PC-9 (cell line): ENCODE results near the gene TAC4. TPM values are rescaled to one million over a fixed set of nuclear protein-coding genes. Genes with fewer than 3 reads are reported as not detected.

Source experiments
- BruUV-seq: library from RNA; stranded (reverse); fragments of 400-500 nt; replicated peaks from 2 replicates; lab custom pipeline; 2021; lab: Mats Ljungman, UMichigan
- CTCF ChIA-PET: fragments of 300-600 bp; sonication (Branson Sonifier 250); formaldehyde crosslinking; loops from one replicate; lab custom pipeline; 2022; ENCODE audit warnings: antibody characterized with exemption; lab: Charles Lee
- POLR2A ChIA-PET: fragments of 300-600 bp; sonication (Branson Sonifier 250); formaldehyde crosslinking; loops from one replicate; lab custom pipeline; 2022; ENCODE audit warnings: antibody characterized with exemption; ENCODE audit not compliant: unreplicated experiment; lab: Charles Lee
- DNase-seq, 2 experiments: peaks; one replicate each; pipeline versions ENCODE4 v3.0.0 to v3.0.0-alpha.2; 2015 to 2022; ENCODE audit warnings: mixed read lengths in 1 of 2
- H2AFZ ChIP-seq: fragments of 200-600 bp; sonication (generic); 2 replicates; pipeline ENCODE4 v1.8.1; 2017; ENCODE audit warnings: antibody characterized with exemption
- H3F3A ChIP-seq: fragments of 200-600 bp; sonication (generic); 2 replicates; pipeline ENCODE4 v1.8.1; 2017; ENCODE audit warnings: antibody characterized with exemption, mild to moderate bottlenecking, low read depth; ENCODE audit not compliant: insufficient read depth
- H3K27ac ChIP-seq: fragments of 200-600 bp; sonication (generic); 2 replicates; pipeline ENCODE4 v1.6.1; 2016; ENCODE audit warnings: mixed run types
- H3K27me3 ChIP-seq: fragments of 200-600 bp; sonication (generic); 2 replicates; pipeline ENCODE4 v1.6.1; 2016; ENCODE audit warnings: low read depth, mixed run types; ENCODE audit not compliant: insufficient read depth
- H3K36me3 ChIP-seq: fragments of 200-600 bp; sonication (generic); 2 replicates; pipeline ENCODE4 v1.6.1; 2016; ENCODE audit warnings: low read depth, mixed run types
- H3K4me1 ChIP-seq: fragments of 200-600 bp; sonication (generic); replicated peaks from 2 replicates; pipeline ENCODE4 v1.6.1; 2016; ENCODE audit warnings: mixed run types; ENCODE audit not compliant: insufficient read depth
- H3K4me2 ChIP-seq: fragments of 200-600 bp; sonication (generic); 2 replicates; pipeline ENCODE4 v1.6.1; 2017; ENCODE audit warnings: mixed run types
- H3K4me3 ChIP-seq: fragments of 200-600 bp; sonication (generic); 2 replicates; pipeline ENCODE4 v1.6.1; 2016; ENCODE audit warnings: mixed run types
- H3K79me2 ChIP-seq: fragments of 200-600 bp; sonication (generic); 2 replicates; pipeline ENCODE4 v1.6.1; 2017; ENCODE audit warnings: low read depth, mixed run types
- H3K9me2 ChIP-seq: fragments of 200-600 bp; sonication (generic); 2 replicates; pipeline ENCODE4 v1.8.1; 2017; ENCODE audit warnings: mild to moderate bottlenecking; ENCODE audit not compliant: insufficient read depth
- H3K9me3 ChIP-seq: fragments of 200-600 bp; sonication (generic); 2 replicates; pipeline ENCODE4 v1.8.1; 2016; ENCODE audit warnings: low read depth; ENCODE audit not compliant: insufficient read depth
- H4K20me1 ChIP-seq: fragments of 200-600 bp; sonication (generic); 2 replicates; pipeline ENCODE4 v1.8.1; 2017; ENCODE audit not compliant: insufficient read depth
- EZH2 ChIP-seq: fragments of 200-600 bp; sonication (generic); IDR thresholded peaks from 2 replicates; pipeline ENCODE4 v1.8.0; 2017; ENCODE audit warnings: antibody characterized with exemption, low read depth
- intact Hi-C: fragments of 100-400 bp; cut with micrococcal nuclease; formaldehyde crosslinking; loops from one replicate; pipeline ENCODE4 v1.10.0; 2022; ENCODE audit not compliant: unreplicated experiment
- total RNA-seq: library from RNA; stranded (reverse); gene quantifications from 2 replicates; pipeline ENCODE4 v1.2.3, GENCODE V29; 2021
- TF ChIP-seq, protein P1 (sequence below): fragments of 200-600 bp; sonication (generic); conservative IDR thresholded peaks from 2 replicates; pipeline ENCODE4 v1.6.1; 2017; ENCODE audit warnings: mixed run types, antibody characterized with exemption, mild to moderate bottlenecking, moderate library complexity

Gene TAC4
- total RNA-seq, 1 experiment from 2014 or later = not detected

DNA sequence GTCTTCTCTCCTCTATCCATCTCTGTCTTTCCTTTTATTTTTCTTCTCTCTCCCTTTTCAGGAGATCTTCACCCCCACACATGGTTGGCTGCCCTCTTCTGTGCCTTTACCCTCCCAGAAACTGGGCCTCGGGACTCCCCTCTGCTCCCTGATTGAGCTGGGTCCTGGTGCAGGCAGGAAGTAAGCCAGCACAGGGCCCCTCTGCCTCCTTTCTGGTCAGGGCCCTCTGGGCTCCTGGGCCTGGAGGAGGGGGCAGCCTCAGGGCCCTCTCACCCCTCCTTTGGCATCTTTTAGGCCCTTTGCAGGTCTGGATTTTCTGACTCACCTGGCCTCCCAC is 21.1 kb upstream of the TAC4 start:
- Histone ChIP-seq H2AFZ (no peak overlapping the region), H4K20me1 (no peaks in the 10 kb centered on the region), H3K27me3 (no peaks in the 10 kb centered on the region), H3K79me2 (no peaks in the 10 kb centered on the region), H3K4me2 (no peak overlapping the region), H3K9me3 (no peaks in the 10 kb centered on the region), H3K9me2 (no peaks in the 10 kb centered on the region), H3K27ac (no peak overlapping the region), H3F3A (no peaks in the 10 kb centered on the region), H3K4me1 (peaks cover 9% of the 10 kb centered on the region), H3K4me3 (no peak overlapping the region), H3K36me3 (no peaks in the 10 kb centered on the region)
- no peak for TF ChIP-seq EZH2
- TF ChIP-seq, protein P1, sequence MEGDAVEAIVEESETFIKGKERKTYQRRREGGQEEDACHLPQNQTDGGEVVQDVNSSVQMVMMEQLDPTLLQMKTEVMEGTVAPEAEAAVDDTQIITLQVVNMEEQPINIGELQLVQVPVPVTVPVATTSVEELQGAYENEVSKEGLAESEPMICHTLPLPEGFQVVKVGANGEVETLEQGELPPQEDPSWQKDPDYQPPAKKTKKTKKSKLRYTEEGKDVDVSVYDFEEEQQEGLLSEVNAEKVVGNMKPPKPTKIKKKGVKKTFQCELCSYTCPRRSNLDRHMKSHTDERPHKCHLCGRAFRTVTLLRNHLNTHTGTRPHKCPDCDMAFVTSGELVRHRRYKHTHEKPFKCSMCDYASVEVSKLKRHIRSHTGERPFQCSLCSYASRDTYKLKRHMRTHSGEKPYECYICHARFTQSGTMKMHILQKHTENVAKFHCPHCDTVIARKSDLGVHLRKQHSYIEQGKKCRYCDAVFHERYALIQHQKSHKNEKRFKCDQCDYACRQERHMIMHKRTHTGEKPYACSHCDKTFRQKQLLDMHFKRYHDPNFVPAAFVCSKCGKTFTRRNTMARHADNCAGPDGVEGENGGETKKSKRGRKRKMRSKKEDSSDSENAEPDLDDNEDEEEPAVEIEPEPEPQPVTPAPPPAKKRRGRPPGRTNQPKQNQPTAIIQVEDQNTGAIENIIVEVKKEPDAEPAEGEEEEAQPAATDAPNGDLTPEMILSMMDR = no peak
- ChIA-PET POLR2A (no interaction called here), CTCF (no interaction called here)
- no peak for DNase-seq
- BruUV-seq = no TSS peak
- intact Hi-C loops = no loop called here

DNA sequence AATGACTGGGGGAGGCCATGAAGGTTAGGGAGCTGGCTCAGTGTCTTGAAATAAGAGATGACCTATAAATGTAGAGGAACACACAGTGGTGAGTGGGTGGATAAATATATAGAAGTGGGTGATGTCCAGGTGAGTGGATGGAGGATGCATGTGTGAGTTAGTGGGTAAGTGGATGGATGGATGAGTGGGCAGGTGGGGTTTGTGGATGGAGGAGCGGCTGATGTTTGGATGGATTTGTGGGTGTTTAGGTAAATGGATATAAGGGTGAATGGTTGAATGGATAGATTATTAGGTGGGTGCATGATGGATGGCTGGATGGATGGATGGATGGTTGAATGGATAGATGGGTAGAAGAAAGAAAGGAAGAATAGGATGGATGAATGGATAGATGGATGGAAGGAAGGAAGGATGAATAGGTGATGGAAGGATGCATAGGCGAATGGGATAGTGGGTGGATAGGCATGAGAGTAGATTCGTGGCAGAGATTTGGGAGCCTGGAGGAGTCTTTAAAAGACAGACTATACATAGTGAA is 19.1 kb upstream of the TAC4 start:
- H3K4me2 ChIP-seq = no peak overlapping the region
- no peaks in the 10 kb centered on the region for H3K9me2 ChIP-seq
- no peaks in the 10 kb centered on the region for H3F3A ChIP-seq
- no TSS peak for BruUV-seq
- TF ChIP-seq EZH2 = no peak
- TF ChIP-seq, protein P1 = no peak
- intact Hi-C loops = no loop called here
- DNase-seq = no peak
- CTCF ChIA-PET = interaction anchor here (0.5 kb wide), 1 partner anchor 10 kb away, joined by 6 read pairs; no protein-coding TSS in a partner anchor
- POLR2A ChIA-PET = no interaction called here
- H3K4me3 ChIP-seq = no peak overlapping the region
- H3K27me3 ChIP-seq = no peaks in the 10 kb centered on the region
- no peak overlapping the region for H2AFZ ChIP-seq
- H3K27ac ChIP-seq = no peak overlapping the region
- no peaks in the 10 kb centered on the region for H3K9me3 ChIP-seq
- no peaks in the 10 kb centered on the region for H3K4me1 ChIP-seq
- H3K79me2 ChIP-seq = no peaks in the 10 kb centered on the region
- H3K36me3 ChIP-seq = no peaks in the 10 kb centered on the region
- no peaks in the 10 kb centered on the region for H4K20me1 ChIP-seq

DNA sequence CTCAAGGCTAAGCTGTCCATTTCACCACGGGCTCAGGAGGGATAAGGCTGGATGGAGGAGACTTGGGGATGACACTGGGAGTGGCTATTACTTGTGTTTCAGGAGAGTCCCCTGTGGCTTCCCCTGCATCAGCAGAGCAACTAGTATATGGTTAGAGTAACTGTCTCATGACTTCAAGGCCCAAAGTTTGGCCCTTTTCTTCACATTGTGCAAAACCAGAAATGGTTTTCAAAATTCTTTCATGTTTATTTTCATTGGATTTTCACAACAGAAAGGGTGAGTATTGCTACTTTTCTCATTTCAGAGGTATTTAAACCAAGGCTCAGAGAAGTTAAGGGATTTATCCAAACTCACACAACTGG is 18.1 kb upstream of the TAC4 start:
- Histone ChIP-seq H3K79me2 (no peaks in the 10 kb centered on the region), H3K27ac (no peak overlapping the region), H3K4me3 (no peak overlapping the region), H3F3A (no peaks in the 10 kb centered on the region), H3K4me1 (peaks cover 4% of the 10 kb centered on the region), H4K20me1 (no peaks in the 10 kb centered on the region), H3K27me3 (no peaks in the 10 kb centered on the region), H3K9me2 (no peaks in the 10 kb centered on the region), H3K4me2 (no peak overlapping the region), H3K9me3 (no peaks in the 10 kb centered on the region), H2AFZ (no peak overlapping the region), H3K36me3 (no peaks in the 10 kb centered on the region)
- intact Hi-C loops = no loop called here
- BruUV-seq = no TSS peak
- no peak for DNase-seq
- TF ChIP-seq EZH2 = no peak
- TF ChIP-seq, protein P1 = no peak
- POLR2A ChIA-PET = interaction anchor here (0.6 kb wide), 1 partner anchor 275 kb away, joined by 4 read pairs; no protein-coding TSS in a partner anchor
- CTCF ChIA-PET = no interaction called here
